ENCODE data around the gene FHOD3. TPM values are rescaled to one million over a fixed set of nuclear protein-coding genes. Genes with fewer than 3 reads are reported as not detected.

Gene FHOD3
- total RNA-seq, 1 experiment from 2014 or later = 22.7 TPM

- Histone ChIP-seq H3K4me1 (ENCODE audit: control insufficient read depth, insufficient read depth, low read length) (no peaks in the 10 kb centered on the region), H3K36me3 (ENCODE audit: control insufficient read depth, insufficient read depth, low read length) (no peaks in the 10 kb centered on the region), H3K27ac (ENCODE audit: low read length) (no peak overlapping the region), H3K9me3 (ENCODE audit: control insufficient read depth, insufficient read depth, low read depth, low read length) (no peaks in the 10 kb centered on the region), H3K27me3 (ENCODE audit: control insufficient read depth, insufficient read depth, low read length) (no peaks in the 10 kb centered on the region), H3K4me3 (ENCODE audit: low read depth in 2 of 2, low read length in 2 of 2) (no peak overlapping the region)
- BruUV-seq (replicated peaks) = no TSS peak
- TF ChIP-seq POLR2AphosphoS5 (IDR thresholded peaks at IDR 0.05; ENCODE audit: low read depth, low read length) (no peak), TCF7L2 (IDR thresholded peaks at IDR 0.05; ENCODE audit: low read depth, low read length) (no peak), REST (IDR thresholded peaks at IDR 0.05; ENCODE audit: insufficient read depth in 1 of 2, low read depth in 2 of 2, low read length in 1 of 2) (no peak), SIN3A (IDR thresholded peaks at IDR 0.05; ENCODE audit: borderline replicate concordance, insufficient read depth, low read depth, low read length) (no peak), CTCF (IDR thresholded peaks at IDR 0.05) (no peak)
- ChIA-PET CTCF (no interaction called here), POLR2A (no interaction called here)
- intact Hi-C loops (cut with micrococcal nuclease; ENCODE audit: unreplicated experiment) (no loop called here), in situ Hi-C loops (cut with HindIII; ENCODE audit: low pct_unique_long_range_greater_than_20kb, low sequenced_read_pairs) (no loop called here)
- no peak for ATAC-seq
- DNase-seq (ENCODE audit: low read depth, low spot score) = no peak
These were observed 23.3 kb upstream of the FHOD3 start for GRCh38 chr18:36274083-36274715.

GRCh38 chr18:36275561-36275960 is 22.0 kb upstream of the FHOD3 start:
- ChIA-PET CTCF (no interaction called here), POLR2A (interaction anchor here (0.6 kb wide), 1 partner anchor 1524 kb away, joined by 8 read pairs; no protein-coding TSS in a partner anchor)
- BruUV-seq (replicated peaks) = no TSS peak
- TF ChIP-seq SIN3A (IDR thresholded peaks at IDR 0.05; ENCODE audit: borderline replicate concordance, insufficient read depth, low read depth, low read length) = no peak
- peak in 1 of 2 experiments; percentile 51; a peak in 2 of 4 replicates for TF ChIP-seq REST (IDR thresholded peaks at IDR 0.05; ENCODE audit: insufficient read depth in 1 of 2, low read depth in 2 of 2, low read length in 1 of 2)
- H3K27ac ChIP-seq (ENCODE audit: low read length) = no peak overlapping the region
- no peak for ATAC-seq
- no peak overlapping the region for H3K4me3 ChIP-seq (ENCODE audit: low read depth in 2 of 2, low read length in 2 of 2)
- no peaks in the 10 kb centered on the region for H3K36me3 ChIP-seq (ENCODE audit: control insufficient read depth, insufficient read depth, low read length)
- in situ Hi-C loops (cut with HindIII; ENCODE audit: low pct_unique_long_range_greater_than_20kb, low sequenced_read_pairs) = no loop called here
- intact Hi-C loops (cut with micrococcal nuclease; ENCODE audit: unreplicated experiment) = no loop called here
- DNase-seq (ENCODE audit: low read depth, low spot score) = no peak
- H3K27me3 ChIP-seq (ENCODE audit: control insufficient read depth, insufficient read depth, low read length) = no peaks in the 10 kb centered on the region; the same call in 1 of the 2 replicates
- no peaks in the 10 kb centered on the region for H3K9me3 ChIP-seq (ENCODE audit: control insufficient read depth, insufficient read depth, low read depth, low read length)
- no peaks in the 10 kb centered on the region for H3K4me1 ChIP-seq (ENCODE audit: control insufficient read depth, insufficient read depth, low read length)

All from Panc1 (cell line).